HG03039 (cell line): ENCODE measurements around the gene FAM171A2.
"Not testable (repeated sequence)": the region's sequence is repeated elsewhere in the genome, so short reads cannot be mapped to it uniquely, and the experiment has no call there.

ENCODE experiments used
- ATAC-seq: cut with Tn5 transposase; IDR thresholded peaks from one replicate; pipeline ENCODE4 v1.9.1; 2021; ENCODE audit warnings: mild to moderate bottlenecking, moderate library complexity; ENCODE audit not compliant: unreplicated experiment

FAM171A2 gene

DNA sequence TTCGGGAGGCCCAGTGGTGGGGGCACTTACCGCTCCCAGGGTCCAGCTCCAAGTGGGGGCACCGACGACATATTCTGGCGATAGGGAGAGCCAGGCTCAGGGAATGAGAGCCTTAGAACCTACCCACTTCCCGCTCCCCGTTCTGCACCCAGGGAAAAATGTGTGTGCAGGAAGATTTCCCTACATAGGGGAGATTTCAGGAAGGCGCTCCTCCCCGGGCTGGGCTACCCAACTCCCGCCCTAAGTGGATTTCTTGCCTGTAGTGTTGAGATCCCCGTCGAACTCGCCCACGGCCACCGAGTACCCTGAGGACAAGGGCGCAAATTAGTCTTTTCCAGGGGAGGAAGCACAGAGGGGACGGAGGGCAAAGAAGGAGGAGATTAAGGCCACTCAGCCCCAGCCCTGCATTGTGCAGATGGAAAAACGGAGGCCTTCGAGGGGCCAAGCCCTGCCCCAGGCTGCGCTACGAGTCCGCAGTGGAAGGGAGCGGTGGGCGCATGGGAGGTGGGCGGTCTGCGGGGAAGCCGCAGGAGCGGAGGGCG is 20.7 kb upstream of the FAM171A2 start:
- no peak for ATAC-seq

DNA sequence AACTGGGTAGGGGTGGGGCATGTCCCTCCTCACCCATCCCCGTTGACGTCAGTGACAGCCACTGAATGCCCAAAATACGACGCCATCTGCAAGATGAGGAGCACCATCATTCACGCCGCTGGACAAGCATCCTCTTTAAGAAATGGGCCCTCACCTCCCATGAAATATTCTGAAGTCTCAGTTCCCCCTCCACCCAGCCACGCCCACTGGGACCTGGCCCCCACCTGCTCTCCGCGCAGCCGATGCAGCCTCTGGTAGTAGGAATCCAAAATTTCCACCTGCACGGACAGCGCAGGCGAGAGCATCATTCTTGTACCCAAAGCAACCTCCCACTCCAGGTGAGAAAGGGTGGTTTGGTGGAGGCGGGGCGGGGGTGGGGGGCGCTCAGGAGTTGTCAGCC is 20.2 kb upstream of the FAM171A2 start:
- ATAC-seq, result no peak

DNA sequence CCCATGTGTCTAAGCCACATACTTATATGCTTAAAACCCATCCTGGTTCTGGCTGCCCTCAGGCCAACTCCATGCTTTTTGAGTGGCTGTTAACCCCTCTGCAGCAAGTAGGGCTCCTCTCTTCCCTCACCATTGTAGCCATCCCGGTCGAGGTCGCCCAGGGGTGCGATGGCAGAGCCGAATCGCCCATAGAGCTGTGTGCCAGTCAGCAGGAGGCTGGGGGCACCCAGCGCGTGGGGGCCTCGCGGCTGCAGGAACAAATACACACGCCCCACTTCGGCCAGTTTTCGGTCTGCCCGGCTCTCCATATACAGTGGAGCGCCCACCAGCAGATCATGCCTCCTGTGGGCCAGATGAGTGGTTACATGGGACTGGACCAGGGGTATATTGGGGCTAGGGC is 19.7 kb upstream of the FAM171A2 start:
- no peak for ATAC-seq

DNA sequence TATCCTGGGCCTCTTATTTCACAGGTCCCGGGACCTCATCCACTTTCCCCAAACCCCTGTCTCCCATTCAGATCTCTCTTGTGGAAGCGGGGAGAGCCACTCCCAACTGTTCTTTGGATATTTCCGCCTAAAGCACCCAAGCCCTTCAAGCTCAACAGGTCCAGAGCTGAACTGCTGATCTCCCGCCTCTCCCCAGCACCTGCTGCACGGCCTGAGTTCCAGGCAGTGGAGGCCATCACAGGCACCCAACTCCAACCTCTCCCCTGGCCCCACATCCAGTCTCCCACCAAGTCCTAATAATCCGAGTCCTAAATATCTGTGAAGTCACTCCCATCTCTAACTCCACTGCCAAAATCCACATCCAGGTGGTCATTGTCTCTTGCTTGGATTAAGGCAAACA is 19.3 kb upstream of the FAM171A2 start:
- no peak for ATAC-seq

DNA sequence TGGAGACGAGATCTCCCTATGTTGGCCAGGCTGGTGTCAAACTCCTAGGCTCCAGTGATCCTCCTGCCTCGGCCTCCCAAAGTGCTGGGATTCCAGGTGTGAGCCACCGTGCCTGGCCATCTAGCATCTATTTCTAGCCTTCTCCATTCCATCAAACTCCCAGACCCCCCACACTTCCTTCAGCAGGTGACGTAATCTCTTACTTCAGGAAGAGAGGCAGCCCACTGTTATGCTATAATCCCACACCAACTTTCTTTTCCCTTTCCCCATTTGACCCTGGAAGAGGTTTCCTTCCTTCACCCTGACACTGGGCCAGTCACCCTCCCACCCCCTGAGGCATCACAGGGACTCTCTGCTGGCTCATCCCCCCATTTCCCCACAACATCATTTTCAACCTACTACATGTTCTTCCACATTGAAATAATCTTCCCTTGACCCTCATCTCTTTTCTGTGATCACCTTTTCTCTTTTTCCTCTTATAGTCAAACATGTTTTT is 18.2 kb upstream of the FAM171A2 start:
- no peak for ATAC-seq

DNA sequence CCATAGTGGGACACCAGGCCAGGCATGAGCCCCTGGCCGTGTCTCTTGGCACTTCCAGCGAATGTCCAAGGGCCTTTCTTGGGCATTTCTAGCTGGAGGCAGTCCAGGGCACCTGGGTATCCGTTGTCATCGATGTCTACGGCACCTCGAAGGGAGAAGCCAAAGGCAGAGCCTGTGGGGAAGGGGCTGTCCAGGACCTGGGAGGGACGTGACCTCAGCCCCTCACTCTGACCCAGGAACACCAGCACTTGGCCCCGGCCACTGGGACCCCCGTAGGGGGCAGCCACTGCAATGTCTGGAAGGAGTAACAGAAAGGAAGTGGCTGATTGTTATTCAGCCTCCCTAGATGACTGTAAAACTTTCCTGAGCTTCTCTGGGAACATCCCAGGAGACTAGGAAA is 17.1 kb upstream of the FAM171A2 start:
- ATAC-seq, result no peak

DNA sequence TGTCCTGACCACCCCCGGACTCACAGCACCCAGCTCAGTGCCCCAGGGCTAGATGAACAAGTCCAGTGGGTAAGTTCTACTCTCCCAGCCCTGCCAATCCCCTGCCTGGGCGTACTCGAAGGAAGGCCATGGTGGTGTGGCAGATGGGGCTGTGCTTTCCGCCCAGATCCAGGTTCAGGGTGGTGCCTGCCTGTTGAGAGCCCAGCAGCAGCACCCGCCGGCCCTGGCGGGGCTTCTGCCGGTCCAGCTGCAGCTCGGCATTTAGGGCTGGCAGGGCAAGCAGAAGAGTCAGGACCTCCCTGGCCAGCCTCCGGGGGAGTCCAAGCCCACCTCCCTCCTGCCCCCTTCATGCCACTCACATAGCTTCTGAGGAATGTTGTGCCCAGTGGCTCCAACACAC is 16.2 kb upstream of the FAM171A2 start:
- no peak for ATAC-seq

DNA sequence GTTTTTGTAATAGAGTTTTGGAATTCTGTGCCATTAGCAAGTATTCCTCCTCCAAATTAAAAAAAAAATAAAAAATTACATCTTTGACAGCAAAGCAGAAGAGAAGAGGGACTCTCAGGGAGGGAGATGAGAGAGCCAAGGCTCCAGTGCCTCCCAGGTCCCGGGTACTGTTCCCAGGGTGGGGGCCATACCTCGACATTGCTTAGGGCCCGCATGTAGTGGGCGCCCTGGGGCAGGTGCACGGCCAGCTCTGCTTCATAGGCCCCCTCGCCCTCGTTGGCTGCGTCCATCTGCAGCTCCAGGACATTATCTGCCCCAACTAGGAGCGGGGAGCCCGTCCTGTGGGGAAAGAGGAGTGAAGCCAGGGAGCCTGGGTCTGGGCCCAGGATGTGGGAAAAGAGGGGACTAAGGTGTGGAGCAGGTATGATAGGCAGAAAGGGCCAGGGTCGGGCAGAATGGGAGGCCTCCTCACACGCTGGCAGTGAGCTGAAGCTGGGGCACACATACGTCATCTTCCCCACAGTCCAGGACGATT is 14.6 kb upstream of the FAM171A2 start:
- no peak for ATAC-seq

DNA sequence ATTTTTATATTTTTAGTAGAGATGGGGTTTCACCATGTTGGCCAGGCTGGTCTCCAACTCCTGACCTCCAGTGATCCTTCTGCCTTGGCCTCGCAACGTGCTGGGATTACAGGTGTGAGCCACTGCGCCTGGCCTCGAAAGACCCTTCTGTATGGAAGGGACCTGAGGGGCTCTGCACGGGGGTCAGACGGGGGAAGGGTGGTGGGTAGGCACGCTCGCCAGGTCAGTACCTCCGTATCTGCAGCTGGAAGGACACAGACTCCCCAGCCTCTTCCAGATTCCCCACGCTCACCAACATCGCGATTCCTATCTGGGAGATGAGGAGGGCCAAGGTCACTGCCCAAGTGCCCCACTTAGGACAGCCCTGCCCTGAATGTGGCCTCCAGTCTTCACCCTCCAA is 13.1 kb upstream of the FAM171A2 start:
- ATAC-seq, result no peak

DNA sequence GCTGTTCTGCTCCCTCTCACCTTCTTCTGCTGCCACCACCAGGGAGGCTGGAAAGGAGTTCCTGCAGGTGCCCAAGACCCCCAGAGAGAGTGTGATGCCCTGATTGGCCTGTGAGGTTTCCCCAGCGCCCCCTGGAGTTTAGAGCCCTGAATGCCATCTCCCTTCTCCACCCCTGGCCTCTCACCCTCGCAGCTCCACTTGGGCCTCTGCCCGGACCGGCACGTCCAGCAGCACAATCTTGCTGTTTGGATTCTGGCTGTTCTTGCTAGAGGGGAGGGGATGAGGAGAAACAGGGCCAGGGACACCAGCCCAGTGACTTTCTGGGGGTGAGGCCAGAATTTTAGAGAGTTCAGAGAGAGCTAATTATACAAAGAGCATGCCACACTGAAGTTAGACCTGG is 12.5 kb upstream of the FAM171A2 start:
- no peak for ATAC-seq

DNA sequence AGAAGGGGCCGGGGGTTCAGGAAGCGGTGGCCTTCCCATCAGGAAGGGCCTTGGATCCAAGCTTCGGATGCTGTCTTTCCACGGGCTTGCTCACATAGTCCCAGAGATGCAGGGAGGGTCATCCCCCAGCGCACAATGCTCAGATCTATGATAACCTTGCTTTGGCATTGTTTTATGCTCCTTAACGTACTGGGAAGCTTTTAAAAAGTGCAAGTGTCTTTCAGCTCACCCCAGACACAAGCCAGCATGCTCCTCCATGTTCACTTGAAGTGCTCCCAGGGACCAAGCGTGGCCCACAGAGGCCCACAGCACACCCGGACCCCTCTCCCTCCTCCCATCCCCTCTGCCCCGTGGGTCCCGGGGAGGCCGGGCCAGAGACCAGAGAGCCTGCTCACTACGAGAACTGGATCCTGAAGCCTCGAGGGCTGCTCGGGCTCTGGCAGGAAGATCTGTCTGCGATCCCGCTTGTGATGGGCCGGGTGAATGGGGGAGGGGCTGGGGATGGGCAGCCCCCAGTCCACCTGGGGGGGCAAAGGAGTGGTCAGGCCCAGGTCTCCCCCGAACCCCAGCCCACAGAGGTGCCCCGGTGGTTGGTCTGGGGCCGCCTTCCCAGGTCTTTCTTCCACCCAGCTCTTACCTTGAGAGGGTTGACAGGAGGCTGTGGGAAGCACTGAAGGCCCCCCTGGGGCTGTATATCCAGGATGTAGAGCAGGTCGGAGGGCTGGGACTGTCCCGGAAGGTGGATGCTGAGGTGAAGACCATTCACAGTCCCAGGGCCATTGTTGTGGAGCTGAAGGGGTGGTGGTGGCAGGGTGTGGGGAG is 11.8 kb upstream of the FAM171A2 start:
- ATAC-seq, result no peak

DNA sequence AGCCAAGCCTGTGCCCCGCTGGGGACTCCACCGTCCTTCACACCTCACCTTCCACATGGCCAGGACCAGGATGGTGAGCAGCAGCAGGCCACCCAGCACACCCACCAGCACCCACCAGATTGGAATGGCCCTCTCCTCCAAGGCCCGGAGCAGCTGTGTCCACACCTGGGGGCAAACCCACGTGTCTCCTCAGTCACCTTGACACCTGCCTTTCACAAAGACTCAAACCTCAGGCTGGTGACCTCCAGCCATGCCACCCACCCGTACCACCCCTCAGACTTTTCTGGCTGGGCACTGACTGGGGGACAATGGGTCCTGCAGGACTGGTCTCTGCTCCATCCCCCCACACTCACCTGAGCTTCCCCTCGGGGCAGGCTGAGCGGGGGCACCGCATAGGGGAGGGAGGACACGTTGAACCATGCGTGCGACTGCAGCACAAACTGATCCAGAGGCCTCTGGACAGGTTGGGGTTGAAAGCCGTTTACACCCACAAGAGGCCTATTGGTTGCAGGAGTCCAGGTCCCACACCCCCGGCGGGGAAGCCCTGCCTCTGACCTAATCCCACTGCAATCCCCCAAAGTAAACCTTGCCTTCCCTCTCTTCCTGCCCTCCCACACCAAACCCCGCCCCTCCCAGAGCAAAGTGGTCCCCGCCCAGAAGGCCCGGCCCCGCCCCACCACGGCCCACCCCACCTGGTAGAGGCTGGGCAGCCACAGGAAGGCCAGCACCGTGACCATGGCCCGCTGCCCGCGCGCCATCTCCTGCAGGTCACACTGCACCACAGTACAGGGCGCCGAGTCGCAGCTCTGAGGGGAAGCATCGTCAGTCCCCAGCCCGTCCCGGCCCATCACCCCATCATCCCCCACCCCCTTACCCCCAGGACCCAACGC is 10.9 kb upstream of the FAM171A2 start:
- ATAC-seq, result no peak

DNA sequence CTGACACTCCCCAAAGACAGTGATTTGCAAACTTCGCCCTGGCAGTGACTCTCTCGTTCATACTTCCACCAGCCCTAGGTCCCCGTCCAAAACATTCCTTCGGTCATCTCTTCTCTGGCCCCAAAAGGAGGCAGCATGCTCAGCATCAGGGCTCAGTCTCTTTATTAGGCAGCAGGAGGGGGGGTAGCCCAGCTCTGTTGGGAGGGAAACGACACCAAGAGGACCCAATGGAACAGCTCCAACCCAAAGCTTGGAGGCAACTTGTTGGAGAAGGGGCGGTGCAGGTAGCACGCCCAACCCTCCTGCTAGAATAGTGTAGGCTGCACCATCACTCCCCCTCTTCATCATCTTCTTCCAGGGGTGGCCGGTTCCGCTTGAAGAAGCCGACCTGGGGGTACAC is 8.4 kb upstream of the FAM171A2 start:
- no peak for ATAC-seq

DNA sequence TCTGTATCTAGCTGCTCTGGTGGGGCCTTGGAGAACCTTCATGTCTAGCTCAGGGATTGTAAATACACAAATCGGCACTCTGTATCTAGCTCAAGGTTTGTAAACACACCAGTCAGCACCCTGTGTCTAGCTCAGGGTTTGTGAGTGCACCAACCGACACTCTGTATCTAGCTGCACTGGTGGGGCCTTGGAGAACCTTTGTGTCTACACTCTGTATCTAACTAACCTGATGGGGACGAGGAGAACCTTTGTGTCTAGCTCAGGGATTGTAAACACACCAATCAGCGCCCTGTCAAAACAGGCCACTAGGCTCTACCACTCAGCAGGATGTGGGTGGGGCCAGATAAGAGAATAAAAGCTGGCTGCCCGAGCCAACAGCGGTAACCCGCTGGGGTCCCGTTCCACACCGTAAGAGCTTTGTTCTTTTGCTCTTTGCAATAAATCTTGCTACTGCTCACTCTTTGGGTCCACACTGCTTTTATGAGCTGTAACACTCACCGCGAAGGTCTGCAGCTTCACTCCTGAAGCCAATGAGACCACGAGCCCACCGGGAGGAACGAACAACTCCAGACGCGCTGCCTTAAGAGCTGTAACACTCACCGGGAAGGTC is 5.9 kb upstream of the FAM171A2 start:
- not testable (repeated sequence) for ATAC-seq

DNA sequence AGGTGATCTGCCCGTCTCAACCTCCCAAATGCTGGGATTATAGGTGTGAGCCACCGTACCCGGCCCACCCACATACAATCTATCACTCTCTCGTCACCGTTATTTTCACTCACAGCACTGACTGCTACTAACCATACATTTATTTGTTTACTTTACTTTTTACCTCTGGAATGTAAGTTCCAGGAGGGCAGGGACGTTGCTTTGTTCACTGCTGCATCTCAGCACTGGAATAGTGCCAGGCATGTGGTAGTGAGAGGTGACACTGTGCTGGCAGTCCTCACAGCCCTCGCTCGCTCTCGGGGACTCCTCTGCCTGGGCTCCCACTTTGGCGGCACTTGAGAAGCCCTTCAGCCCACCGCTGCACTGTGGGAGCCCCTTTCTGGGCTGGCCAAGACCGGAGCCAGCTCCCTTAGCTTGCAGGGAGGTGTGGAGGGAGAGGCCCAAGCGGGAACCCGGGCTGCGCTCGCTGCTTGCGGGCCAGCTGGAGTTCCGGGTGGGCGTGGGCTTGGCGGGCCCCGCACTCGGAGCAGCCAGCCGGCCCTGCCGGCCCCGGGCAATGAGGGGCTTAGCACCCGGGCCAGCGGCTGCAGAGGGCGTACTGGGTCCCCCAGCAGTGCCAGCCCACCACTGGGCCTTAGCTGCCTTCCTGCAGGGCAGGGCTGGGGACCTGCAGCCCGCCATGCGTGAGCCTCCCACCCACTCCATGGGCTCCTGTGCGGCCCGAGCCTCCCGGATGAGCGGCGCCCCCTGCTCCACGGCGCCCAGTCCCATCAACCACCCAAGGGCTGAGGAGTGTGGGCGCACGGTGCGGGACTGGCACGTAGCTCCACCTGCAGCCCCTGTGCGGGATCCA is 5.0 kb upstream of the FAM171A2 start:
- not testable (repeated sequence) for ATAC-seq

DNA sequence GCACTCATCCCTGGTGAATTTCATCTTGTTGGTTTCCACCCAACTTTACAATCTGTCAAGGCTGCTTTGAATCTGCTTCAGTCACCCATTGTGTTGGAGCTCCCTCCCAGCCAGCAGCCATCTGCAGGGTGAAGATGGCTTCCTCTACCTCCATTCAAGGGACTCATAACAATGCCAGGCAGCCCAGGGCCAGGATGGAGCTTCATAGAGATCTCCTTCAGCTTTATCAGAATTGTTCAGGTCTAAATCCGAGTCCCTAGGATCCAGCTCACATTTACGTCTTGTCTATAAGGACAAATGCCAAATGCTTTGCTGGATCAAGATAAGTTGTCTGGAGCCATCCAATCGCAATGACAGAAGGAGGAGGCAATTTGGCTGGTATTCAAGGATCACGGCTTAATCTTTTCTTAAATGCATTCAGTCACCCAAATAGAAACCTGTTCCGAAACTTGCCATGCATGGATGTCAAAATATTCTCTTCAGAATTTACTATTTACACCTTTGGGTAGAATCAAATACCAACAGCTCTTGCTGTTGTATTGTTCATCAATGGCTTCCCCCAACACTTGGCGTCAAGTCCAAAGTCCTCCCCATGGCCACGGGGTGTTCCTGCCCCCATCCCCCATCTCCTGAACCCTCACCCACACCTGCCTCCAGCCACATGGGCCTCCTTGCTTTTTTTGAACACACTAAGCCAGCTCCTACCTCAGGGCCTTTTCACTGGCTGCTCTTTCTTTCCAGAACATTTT is 3.8 kb upstream of the FAM171A2 start:
- no peak for ATAC-seq

DNA sequence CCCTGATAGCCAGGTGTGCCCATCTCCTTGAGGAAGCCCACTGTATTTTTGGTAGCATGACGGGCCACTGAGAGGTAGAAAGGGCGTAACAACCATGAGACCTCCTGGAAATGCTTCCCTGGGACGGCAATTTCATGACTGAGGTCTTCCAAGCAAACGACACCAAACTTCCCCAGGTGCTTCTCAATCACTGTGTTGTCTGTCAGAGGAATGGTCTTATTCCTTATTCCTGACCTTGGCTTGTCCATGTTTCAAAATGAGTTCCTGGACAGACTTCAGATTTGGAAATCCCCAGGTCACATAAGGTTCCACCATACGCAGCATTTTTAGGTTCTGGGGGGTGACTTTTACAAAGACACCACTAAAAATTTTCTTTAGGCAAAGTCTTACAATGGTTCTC is 1.4 kb upstream of the FAM171A2 start:
- ATAC-seq, result not testable (repeated sequence)

DNA sequence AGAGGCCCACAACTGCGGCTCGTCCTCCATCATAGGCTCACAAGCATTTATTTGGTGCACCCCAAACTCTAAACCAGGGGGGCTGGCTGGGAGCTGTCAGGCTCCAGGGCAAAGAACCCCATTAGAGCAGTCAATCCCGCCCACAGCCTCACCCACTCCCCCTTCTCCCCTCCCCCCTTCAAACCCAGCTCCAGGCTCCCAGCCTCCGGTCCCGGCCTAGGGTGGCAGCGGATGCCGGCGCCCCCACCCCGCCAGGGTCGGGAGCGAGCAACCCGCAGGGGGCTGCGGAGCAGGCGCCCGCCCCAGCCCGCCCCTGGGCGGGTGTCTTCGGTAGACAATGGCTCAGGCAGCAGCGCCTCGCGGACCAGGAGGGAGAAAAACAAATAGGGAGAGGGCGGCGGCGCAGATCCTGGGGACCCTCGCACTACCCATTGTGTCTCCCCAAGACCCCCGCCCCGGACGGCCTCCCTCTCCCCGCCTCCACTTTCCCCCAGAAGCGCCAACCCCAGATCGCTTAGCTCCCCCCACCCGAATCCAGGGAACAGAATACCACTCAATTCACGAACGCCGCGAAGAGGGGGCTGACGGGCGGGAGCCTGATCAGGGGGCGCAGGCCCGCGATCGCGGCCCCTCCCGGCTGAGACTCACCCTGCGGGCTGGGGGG is 572 bp downstream of the FAM171A2 start:
- no peak for ATAC-seq

DNA sequence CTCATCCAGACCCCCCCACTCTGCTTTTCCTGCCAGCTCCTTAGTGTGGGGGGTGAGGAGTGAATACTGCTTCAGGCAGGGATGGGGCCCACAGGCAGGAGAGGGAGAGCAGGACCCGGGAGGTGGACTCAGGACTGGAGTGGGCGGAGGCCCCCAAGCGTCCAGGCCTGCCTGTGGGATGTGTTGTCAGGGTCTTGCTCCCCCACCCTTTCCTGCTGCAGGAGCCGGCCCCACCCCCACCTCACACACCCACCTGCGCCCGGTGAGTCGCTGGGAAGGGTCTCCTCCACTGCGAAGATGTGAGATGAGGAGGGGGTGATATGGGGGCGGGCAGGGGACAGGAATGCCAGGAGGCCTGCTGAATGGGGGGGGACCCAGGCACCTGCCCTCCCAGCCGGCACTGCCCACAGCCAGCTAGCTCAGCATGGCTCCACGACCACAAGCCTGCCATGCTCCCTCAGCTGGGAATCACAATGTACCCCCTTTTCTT is 1.1 kb downstream of the FAM171A2 start:
- no peak for ATAC-seq
